A549 (cell line): ENCODE data around the gene NUP214. TPM values are rescaled to one million over a fixed set of nuclear protein-coding genes. Genes with fewer than 3 reads are reported as not detected.
A peak's percentile ranks its signal among the peaks of the same experiment; 100 is the strongest.

Experiments used
- ATAC-seq, 2 experiments: fragments of 200-7000 bp in 1 of 2; fragments of >200 bp in 1 of 2; cut with Nextera tagmentation in 1 of 2; cut with Tn5 transposase in 1 of 2; 3 replicates each; pipeline versions ENCODE4 v1.8.0 to v1.9.1; 2018 to 2020; ENCODE audit warnings: mild to moderate bottlenecking in 1 of 2, moderate library complexity in 1 of 2
- CTCF ChIA-PET: fragments of 300-600 bp; sonication (Branson Sonifier 250); formaldehyde crosslinking; extraction: SDS; loops from one replicate; lab custom pipeline; 2021; ENCODE audit warnings: antibody characterized with exemption, inconsistent platforms; lab: Yijun Ruan, JAX
- POLR2A ChIA-PET: fragments of 350-600 bp; formaldehyde crosslinking; extraction: SDS; loops from one replicate; lab custom pipeline; 2021; ENCODE audit warnings: antibody characterized with exemption, inconsistent platforms; lab: Yijun Ruan, JAX
- DNase-seq, 2 experiments: peaks; one replicate each; pipeline versions ENCODE4 v3.0.0 to v3.0.0-alpha.2; 2011 to 2016; ENCODE audit warnings: low read depth in 1 of 2, low spot score in 1 of 2
- FAIRE-seq: peaks from 2 replicates; lab custom pipeline; 2011; peaks lifted over from hg19 to GRCh38; lab: Jason Lieb, UNC
- H3K27ac ChIP-seq, 2 experiments: fragments of >200 bp; sonication (Bioruptor Twin); formaldehyde crosslinking; 3 replicates each; pipeline ENCODE4 v1.5.1; 2016 to 2017
- H3K4me1 ChIP-seq: fragments of >200 bp; sonication (Bioruptor Twin); formaldehyde crosslinking; 3 replicates; pipeline ENCODE4 v1.6.1; 2016
- H3K4me2 ChIP-seq: fragments of >200 bp; sonication (Bioruptor Twin); formaldehyde crosslinking; 3 replicates; pipeline ENCODE4 v1.6.1; 2016
- H3K4me3 ChIP-seq: fragments of >200 bp; sonication (Bioruptor Twin); formaldehyde crosslinking; 3 replicates; pipeline ENCODE4 v1.5.1; 2016
- H3K9me3 ChIP-seq: fragments of >200 bp; sonication (Bioruptor Twin); formaldehyde crosslinking; 3 replicates; pipeline ENCODE4 v1.6.1; 2016
- CEBPB ChIP-seq, 2 experiments: fragments of >200 bp in 1 of 2; sonication (Bioruptor Twin) in 1 of 2; formaldehyde crosslinking in 1 of 2; IDR thresholded peaks; 2 replicates each; pipeline ENCODE4 v1.6.1; 2012 to 2016
- CHD2 ChIP-seq: fragments of 150-350 bp; IDR thresholded peaks from 2 replicates; pipeline ENCODE4 v1.6.1; 2014; ENCODE audit warnings: low read length; ENCODE audit not compliant: partially characterized antibody
- CHD4 ChIP-seq: fragments of 200-600 bp; sonication (generic); IDR thresholded peaks from 2 replicates; pipeline ENCODE4 v1.6.1; 2016; ENCODE audit warnings: antibody characterized with exemption, mild to moderate bottlenecking, borderline replicate concordance
- EHF ChIP-seq: fragments of 250-450 bp; sonication (Bioruptor Pico); IDR thresholded peaks from 2 replicates; pipeline ENCODE4 v1.5.0; 2020; ENCODE audit warnings: mild to moderate bottlenecking
- EHMT2 ChIP-seq: fragments of 200-600 bp; sonication (generic); IDR thresholded peaks from 2 replicates; pipeline ENCODE4 v1.6.1; 2016; ENCODE audit warnings: antibody characterized with exemption, low read depth, mild to moderate bottlenecking, moderate library complexity
- FOSB ChIP-seq: fragments of 250-450 bp; sonication (Bioruptor Pico); IDR thresholded peaks from 2 replicates; pipeline ENCODE4 v1.5.0; 2020; ENCODE audit warnings: mild to moderate bottlenecking, moderate library complexity
- GATA3 ChIP-seq: IDR thresholded peaks from 2 replicates; pipeline ENCODE4 v1.6.1; 2012; ENCODE audit warnings: borderline replicate concordance
- HEYL ChIP-seq: fragments of 250-450 bp; sonication (Bioruptor Pico); IDR thresholded peaks from 2 replicates; pipeline ENCODE4 v1.8.0; 2021; ENCODE audit warnings: mild to moderate bottlenecking, moderate library complexity
- JUN ChIP-seq, 2 experiments: fragments of >200 bp; sonication (Bioruptor Twin); formaldehyde crosslinking; IDR thresholded peaks; 2 replicates in 1 of 2; 3 replicates in 1 of 2; pipeline ENCODE4 v1.6.1; 2016 to 2017
- KDM1A ChIP-seq: fragments of 200-600 bp; sonication (generic); IDR thresholded peaks from 2 replicates; pipeline ENCODE4 v1.6.1; 2016; ENCODE audit warnings: low read depth, mild to moderate bottlenecking
- KDM5A ChIP-seq: fragments of 200-600 bp; sonication (generic); IDR thresholded peaks from 2 replicates; pipeline ENCODE4 v1.6.1; 2016; ENCODE audit warnings: antibody characterized with exemption, mild to moderate bottlenecking
- MYC ChIP-seq: IDR thresholded peaks from 2 replicates; pipeline ENCODE4 v1.6.1; 2012; ENCODE audit warnings: mild to moderate bottlenecking, inconsistent platforms, low read length, improper control_type of control experiment, borderline replicate concordance
- RFX5 ChIP-seq: fragments of 450-650 bp; IDR thresholded peaks from 2 replicates; pipeline ENCODE4 v1.7.1; 2014; ENCODE audit warnings: antibody characterized with exemption, mild to moderate bottlenecking, moderate library complexity
- RNF2 ChIP-seq: fragments of 200-600 bp; sonication (generic); IDR thresholded peaks from 2 replicates; pipeline ENCODE4 v1.6.1; 2016; ENCODE audit warnings: low read depth, mild to moderate bottlenecking, antibody characterized with exemption, moderate library complexity, borderline replicate concordance
- TFCP2L1 ChIP-seq: fragments of 250-450 bp; sonication (Bioruptor Pico); IDR thresholded peaks from 2 replicates; pipeline ENCODE4 v1.5.0; 2021; ENCODE audit warnings: mild to moderate bottlenecking
- TP53 ChIP-seq: fragments of 250-450 bp; sonication (Bioruptor Pico); IDR thresholded peaks from 2 replicates; pipeline ENCODE4 v1.5.0; 2021; ENCODE audit warnings: mild to moderate bottlenecking, moderate library complexity
- ZC3H11A ChIP-seq: fragments of 450-650 bp; IDR thresholded peaks from 2 replicates; pipeline ENCODE4 v1.6.1; 2014; ENCODE audit warnings: antibody characterized with exemption, mild to moderate bottlenecking
- ZFP36 ChIP-seq: fragments of 450-650 bp; IDR thresholded peaks from 2 replicates; pipeline ENCODE4 v1.6.1; 2014; ENCODE audit warnings: borderline replicate concordance; ENCODE audit not compliant: partially characterized antibody
- ZSCAN20 ChIP-seq: fragments of 250-450 bp; sonication (Bioruptor Pico); IDR thresholded peaks from 2 replicates; pipeline ENCODE4 v1.8.0; 2022; ENCODE audit warnings: mild to moderate bottlenecking, moderate library complexity
- WGBS: methylation state at CpG from one replicate; pipeline ENCODE4 v1.1.6; 2017; ENCODE audit errors: missing lambda C conversion rate; 5-methylcytosine and 5-hydroxymethylcytosine counted together
- polyA plus RNA-seq, 4 experiments: library from polyadenylated mRNA; depleted of rRNA in 3 of 4; stranded (reverse); fragments of >200 nt; fragmentation: RNase III in 1 of 4; extraction: RNeasy Plus Mini Kit Qiagen cat#74134 plus additional on column Dnase treatment in 1 of 4; gene quantifications; 2 replicates in 3 of 4; 3 replicates in 1 of 4; pipeline ENCODE4 v1.2.3, GENCODE V29; 2011 to 2017
- TF ChIP-seq, protein P1 (sequence below): fragments of 150-350 bp; IDR thresholded peaks from 2 replicates; pipeline ENCODE4 v1.6.1; 2014; ENCODE audit warnings: low read depth, mild to moderate bottlenecking, low read length
- TF ChIP-seq, protein P2 (sequence below): fragments of 450-650 bp; IDR thresholded peaks from 2 replicates; pipeline ENCODE4 v1.6.1; 2014; ENCODE audit warnings: antibody characterized with exemption
- TF ChIP-seq, protein P3 (sequence below): IDR thresholded peaks from 2 replicates; pipeline ENCODE4 v1.6.1; 2012
- TF ChIP-seq, protein P4 (sequence below): fragments of >200 bp; sonication (Bioruptor Twin); formaldehyde crosslinking; IDR thresholded peaks from 3 replicates; pipeline ENCODE4 v1.6.1; 2016
- TF ChIP-seq, protein P5 (sequence below): fragments of 250-450 bp; sonication (Bioruptor Pico); IDR thresholded peaks from 2 replicates; pipeline ENCODE4 v1.5.0; 2020; ENCODE audit warnings: low read depth, mild to moderate bottlenecking, moderate library complexity
- TF ChIP-seq, protein P6 (sequence below): fragments of >200 bp; sonication (Bioruptor Twin); formaldehyde crosslinking; IDR thresholded peaks from 2 replicates; pipeline ENCODE4 v1.6.1; 2016

Gene NUP214
- polyA plus RNA-seq, 2 of the 4 experiments (the other 2 are of a cell fraction), result 14.4 to 18.5 TPM

DNA sequence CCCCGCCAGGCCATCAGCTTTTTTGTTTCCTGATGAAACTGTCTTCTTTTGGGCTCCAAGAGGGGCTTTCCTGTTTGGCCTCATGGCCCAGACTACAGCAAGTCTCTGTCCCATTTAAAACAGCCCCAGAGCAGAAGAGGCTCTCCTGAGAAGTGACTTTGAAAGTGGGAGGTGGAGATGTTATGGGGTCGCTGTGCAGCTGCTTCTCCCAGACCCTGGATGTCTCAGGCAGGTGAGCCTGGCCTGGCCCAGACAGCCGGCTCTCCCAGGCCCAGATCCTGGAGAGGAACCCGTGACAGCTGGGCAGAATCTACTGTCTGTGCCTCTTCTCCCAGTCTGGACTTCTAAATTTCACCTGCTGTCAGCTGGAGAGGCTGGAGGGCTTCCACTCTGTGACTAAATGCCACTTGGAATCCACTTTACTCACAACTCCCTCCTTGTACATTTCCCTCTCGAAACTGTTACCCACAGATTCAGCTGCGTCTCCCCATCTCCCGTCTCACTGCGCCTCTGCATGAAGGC is 130.4 kb downstream of the NUP214 start:
- 96% methylated on average over 8 of the region's 8 CpGs for WGBS
- Histone ChIP-seq H3K4me3 (no peak overlapping the region), H3K4me1 (peaks cover 8% of the 10 kb centered on the region), H3K27ac (peak overlapping the region in 1 of 2 experiments; percentile 88; a peak in 3 of 6 replicates), H3K9me3 (no peaks in the 10 kb centered on the region), H3K4me2 (no peak overlapping the region; the same call in 2 of the 3 replicates)
- TF ChIP-seq, protein P1, sequence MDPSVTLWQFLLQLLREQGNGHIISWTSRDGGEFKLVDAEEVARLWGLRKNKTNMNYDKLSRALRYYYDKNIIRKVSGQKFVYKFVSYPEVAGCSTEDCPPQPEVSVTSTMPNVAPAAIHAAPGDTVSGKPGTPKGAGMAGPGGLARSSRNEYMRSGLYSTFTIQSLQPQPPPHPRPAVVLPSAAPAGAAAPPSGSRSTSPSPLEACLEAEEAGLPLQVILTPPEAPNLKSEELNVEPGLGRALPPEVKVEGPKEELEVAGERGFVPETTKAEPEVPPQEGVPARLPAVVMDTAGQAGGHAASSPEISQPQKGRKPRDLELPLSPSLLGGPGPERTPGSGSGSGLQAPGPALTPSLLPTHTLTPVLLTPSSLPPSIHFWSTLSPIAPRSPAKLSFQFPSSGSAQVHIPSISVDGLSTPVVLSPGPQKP, result no peak
- TF ChIP-seq TP53 (no peak), EHMT2 (no peak), CEBPB (IDR thresholded peaks at IDR 0.05) (no peak), ZC3H11A (no peak), KDM1A (no peak), JUN (IDR thresholded peaks at IDR 0.05) (no peak), HEYL (CRISPR knock-in tag) (no peak), TFCP2L1 (CRISPR knock-in tag) (no peak), MYC (no peak), RFX5 (no peak), ZSCAN20 (CRISPR knock-in tag) (no peak)
- TF ChIP-seq, protein P2, sequence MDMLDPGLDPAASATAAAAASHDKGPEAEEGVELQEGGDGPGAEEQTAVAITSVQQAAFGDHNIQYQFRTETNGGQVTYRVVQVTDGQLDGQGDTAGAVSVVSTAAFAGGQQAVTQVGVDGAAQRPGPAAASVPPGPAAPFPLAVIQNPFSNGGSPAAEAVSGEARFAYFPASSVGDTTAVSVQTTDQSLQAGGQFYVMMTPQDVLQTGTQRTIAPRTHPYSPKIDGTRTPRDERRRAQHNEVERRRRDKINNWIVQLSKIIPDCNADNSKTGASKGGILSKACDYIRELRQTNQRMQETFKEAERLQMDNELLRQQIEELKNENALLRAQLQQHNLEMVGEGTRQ, result no peak
- TF ChIP-seq, protein P3, sequence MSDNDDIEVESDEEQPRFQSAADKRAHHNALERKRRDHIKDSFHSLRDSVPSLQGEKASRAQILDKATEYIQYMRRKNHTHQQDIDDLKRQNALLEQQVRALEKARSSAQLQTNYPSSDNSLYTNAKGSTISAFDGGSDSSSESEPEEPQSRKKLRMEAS, result no peak
- TF ChIP-seq, protein P4, sequence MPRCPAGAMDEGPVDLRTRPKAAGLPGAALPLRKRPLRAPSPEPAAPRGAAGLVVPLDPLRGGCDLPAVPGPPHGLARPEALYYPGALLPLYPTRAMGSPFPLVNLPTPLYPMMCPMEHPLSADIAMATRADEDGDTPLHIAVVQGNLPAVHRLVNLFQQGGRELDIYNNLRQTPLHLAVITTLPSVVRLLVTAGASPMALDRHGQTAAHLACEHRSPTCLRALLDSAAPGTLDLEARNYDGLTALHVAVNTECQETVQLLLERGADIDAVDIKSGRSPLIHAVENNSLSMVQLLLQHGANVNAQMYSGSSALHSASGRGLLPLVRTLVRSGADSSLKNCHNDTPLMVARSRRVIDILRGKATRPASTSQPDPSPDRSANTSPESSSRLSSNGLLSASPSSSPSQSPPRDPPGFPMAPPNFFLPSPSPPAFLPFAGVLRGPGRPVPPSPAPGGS, result no peak
- TF ChIP-seq, protein P5, sequence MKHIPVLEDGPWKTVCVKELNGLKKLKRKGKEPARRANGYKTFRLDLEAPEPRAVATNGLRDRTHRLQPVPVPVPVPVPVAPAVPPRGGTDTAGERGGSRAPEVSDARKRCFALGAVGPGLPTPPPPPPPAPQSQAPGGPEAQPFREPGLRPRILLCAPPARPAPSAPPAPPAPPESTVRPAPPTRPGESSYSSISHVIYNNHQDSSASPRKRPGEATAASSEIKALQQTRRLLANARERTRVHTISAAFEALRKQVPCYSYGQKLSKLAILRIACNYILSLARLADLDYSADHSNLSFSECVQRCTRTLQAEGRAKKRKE, result no peak
- DNase-seq (no peak), FAIRE-seq (no peak), ATAC-seq (peak in 1 of 2 experiments; percentile 11; a peak in 3 of 6 replicates)
- ChIA-PET CTCF (interaction anchor here (0.9 to 1.2 kb wide), 2 partner anchors 42 to 209 kb away, joined by 3 to 6 read pairs; no protein-coding TSS in a partner anchor), POLR2A (interaction anchor here (0.6 kb wide), 1 partner anchor 194 kb away, joined by 3 read pairs; no protein-coding TSS in a partner anchor)

DNA sequence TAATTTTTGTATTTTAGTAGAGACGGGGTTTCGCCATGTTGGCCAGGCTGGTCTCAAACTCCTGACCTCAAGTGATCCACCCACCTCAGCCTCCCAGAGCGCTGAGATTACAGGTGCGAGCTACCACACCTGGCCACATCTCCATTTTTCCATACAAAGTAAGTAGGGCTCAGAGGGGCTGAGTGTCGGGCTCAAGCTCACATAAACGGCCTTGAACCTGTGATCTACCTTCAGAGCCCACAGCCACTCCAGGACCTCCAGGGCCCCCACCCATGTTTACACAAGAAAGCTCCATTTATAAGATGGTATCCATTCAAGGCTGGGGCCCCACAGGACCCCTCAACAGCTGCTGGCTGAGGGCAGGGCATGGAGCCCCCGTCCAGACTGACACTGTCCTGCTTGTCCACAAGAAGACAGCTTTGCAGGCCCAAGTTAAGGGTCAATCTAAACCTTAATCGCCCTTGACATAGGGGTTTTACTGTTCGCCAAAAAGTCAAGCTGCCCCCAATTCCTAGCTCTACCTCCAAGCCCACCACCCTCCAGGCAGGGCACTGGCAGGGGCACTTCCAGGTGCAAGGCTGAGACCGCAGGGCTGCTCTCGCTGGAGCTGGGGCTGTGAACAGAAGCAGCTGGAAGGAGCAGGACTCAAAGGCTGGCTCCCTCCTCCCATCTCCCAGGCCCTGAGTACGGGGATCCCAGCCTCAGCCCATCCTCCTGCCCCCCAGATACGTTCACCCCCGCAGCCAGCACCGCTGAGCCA is 132.1 kb downstream of the NUP214 start:
- 91% methylated on average over 15 of the region's 15 CpGs for WGBS
- Histone ChIP-seq H3K27ac (no peak overlapping the region), H3K4me1 (peaks cover 8% of the 10 kb centered on the region), H3K4me3 (no peak overlapping the region), H3K9me3 (no peaks in the 10 kb centered on the region), H3K4me2 (no peak overlapping the region)
- DNase-seq (no peak), ATAC-seq (no peak), FAIRE-seq (no peak)
- POLR2A ChIA-PET, result no interaction called here
- CTCF ChIA-PET, result interaction anchor here (0.6 to 1.8 kb wide), 2 partner anchors 80 to 770 kb away, joined by 4 to 6 read pairs; no protein-coding TSS in a partner anchor
- no peak for TF ChIP-seq MYC
- TF ChIP-seq, protein P6, sequence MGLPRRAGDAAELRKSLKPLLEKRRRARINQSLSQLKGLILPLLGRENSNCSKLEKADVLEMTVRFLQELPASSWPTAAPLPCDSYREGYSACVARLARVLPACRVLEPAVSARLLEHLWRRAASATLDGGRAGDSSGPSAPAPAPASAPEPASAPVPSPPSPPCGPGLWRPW, result no peak
- TF ChIP-seq KDM1A, result no peak
- TF ChIP-seq ZFP36, result no peak
- no peak for TF ChIP-seq ZC3H11A
- TF ChIP-seq CHD4, result no peak
- TF ChIP-seq, protein P3, result no peak
- TF ChIP-seq EHF, result no peak
- TF ChIP-seq GATA3, result no peak
- TF ChIP-seq, protein P1, result no peak
- TF ChIP-seq KDM5A, result no peak
- TF ChIP-seq, protein P5, result no peak
- TF ChIP-seq RNF2, result no peak
- TF ChIP-seq CHD2, result no peak
- no peak for TF ChIP-seq FOSB (CRISPR knock-in tag)
